Liver (tissue), 9 donors: ENCODE results near the gene USP48. TPM values are rescaled to one million over a fixed set of nuclear protein-coding genes. Genes with fewer than 3 reads are reported as not detected.

Experiments
- DNase-seq: peaks from one replicate; pipeline ENCODE4 v3.0.0-alpha.2; 2017; ENCODE audit warnings: low spot score
- H3K27ac ChIP-seq, 2 donors: one replicate each; pipeline ENCODE4 v1.7.0; 2013; ENCODE audit warnings: inconsistent platforms in 2 of 2, low read length in 2 of 2, control low read depth in 1 of 2, low read depth in 1 of 2, mild to moderate bottlenecking in 1 of 2
- H3K27me3 ChIP-seq, 4 donors: one replicate each; pipeline versions ENCODE4 v1.6.1 to v1.7.0; 2013; ENCODE audit warnings: low read length in 3 of 4, inconsistent platforms in 1 of 4, mild to moderate bottlenecking in 1 of 4, moderate library complexity in 1 of 4; ENCODE audit not compliant: control insufficient read depth in 4 of 4, insufficient read depth in 4 of 4
- H3K36me3 ChIP-seq, 4 donors: one replicate each; pipeline versions ENCODE4 v1.6.1 to v1.7.0; 2013; ENCODE audit warnings: low read length in 3 of 4, mild to moderate bottlenecking in 3 of 4, low read depth in 1 of 4, moderate library complexity in 1 of 4; ENCODE audit not compliant: control insufficient read depth in 4 of 4, insufficient read depth in 3 of 4
- H3K4me1 ChIP-seq, 4 donors: one replicate each; pipeline versions ENCODE4 v1.6.1 to v1.7.0; 2013; ENCODE audit warnings: low read length in 3 of 4, mild to moderate bottlenecking in 3 of 4, moderate library complexity in 1 of 4; ENCODE audit not compliant: control insufficient read depth in 4 of 4, insufficient read depth in 4 of 4
- H3K4me3 ChIP-seq, 3 donors: one replicate each; pipeline versions ENCODE4 v1.6.1 to v1.7.0; 2013; ENCODE audit warnings: low read length in 3 of 3, control low read depth in 1 of 3, low read depth in 1 of 3, mild to moderate bottlenecking in 1 of 3
- H3K9ac ChIP-seq, 2 donors: one replicate each; pipeline ENCODE4 v1.7.0; 2013; ENCODE audit warnings: low read length in 2 of 2, mild to moderate bottlenecking in 2 of 2, moderate library complexity in 2 of 2, control low read depth in 1 of 2, low read depth in 1 of 2
- H3K9me3 ChIP-seq, 4 donors: one replicate each; pipeline versions ENCODE4 v1.6.1 to v1.7.0; 2013; ENCODE audit warnings: low read length in 3 of 4; ENCODE audit not compliant: control insufficient read depth in 4 of 4
- GABPA ChIP-seq, 2 donors: IDR thresholded peaks in 1 of 2; conservative IDR thresholded peaks in 1 of 2; 2 replicates each; pipeline ENCODE4 v1.6.1; 2016; ENCODE audit warnings: antibody characterized with exemption in 2 of 2, mild to moderate bottlenecking in 1 of 2, moderate library complexity in 1 of 2
- HNF4A ChIP-seq, 2 donors: conservative IDR thresholded peaks; 2 replicates each; pipeline ENCODE4 v1.6.1; 2016; ENCODE audit warnings: antibody characterized with exemption in 2 of 2, mild to moderate bottlenecking in 2 of 2
- HNF4G ChIP-seq: IDR thresholded peaks from 2 replicates; pipeline ENCODE4 v1.6.1; 2016; ENCODE audit warnings: antibody characterized with exemption
- NR2F2 ChIP-seq: IDR thresholded peaks from 2 replicates; pipeline ENCODE4 v1.6.1; 2016; ENCODE audit warnings: antibody characterized with exemption
- RAD21 ChIP-seq, 2 donors: IDR thresholded peaks; 2 replicates each; pipeline ENCODE4 v1.6.1; 2016; ENCODE audit warnings: antibody characterized with exemption in 2 of 2, mild to moderate bottlenecking in 2 of 2
- RXRA ChIP-seq, 2 donors: IDR thresholded peaks; 2 replicates each; pipeline ENCODE4 v1.6.1; 2017 to 2018; ENCODE audit warnings: antibody characterized with exemption in 2 of 2, mild to moderate bottlenecking in 1 of 2
- TAF1 ChIP-seq: conservative IDR thresholded peaks from 2 replicates; pipeline ENCODE4 v1.6.1; 2016; ENCODE audit warnings: antibody characterized with exemption, mild to moderate bottlenecking
- YY1 ChIP-seq: IDR thresholded peaks from 2 replicates; pipeline ENCODE4 v1.6.1; 2016; ENCODE audit warnings: antibody characterized with exemption, mild to moderate bottlenecking
- WGBS: extraction: QIAGEN DNeasy Blood & Tissue Kit; methylation state at CpG from one replicate; pipeline ENCODE4 v1.1.7; 2013; 5-methylcytosine and 5-hydroxymethylcytosine counted together
- polyA plus RNA-seq, 2 donors: library from polyadenylated mRNA; stranded (reverse) in 1 of 2; unstranded in 1 of 2; fragments of 200-250 nt in 1 of 2; fragments of >200 nt in 1 of 2; fragmentation: Nextera tagmentation in 1 of 2; extraction: Ambion mirVana in 1 of 2; gene quantifications; one replicate each; pipeline versions ENCODE4 v1.2.1 to v1.2.3, GENCODE V29; 2013 to 2015
- total RNA-seq, 2 donors: library from RNA; depleted of rRNA; stranded (reverse); fragments of >200 nt; gene quantifications; one replicate each; pipeline ENCODE4 v1.2.3, GENCODE V29; 2014
- TF ChIP-seq, protein P1 (sequence below): IDR thresholded peaks from 2 replicates; pipeline ENCODE4 v1.6.1; 2016; ENCODE audit warnings: antibody characterized with exemption
- TF ChIP-seq, protein P2 (sequence below): fragments of 150-350 bp; IDR thresholded peaks from 2 replicates; pipeline ENCODE4 v1.5.1; 2017; ENCODE audit warnings: improper control_type of control experiment, low read depth, low read length; ENCODE audit not compliant: missing input control
- TF ChIP-seq, protein P3 (sequence below): IDR thresholded peaks from 2 replicates; pipeline ENCODE4 v1.6.1; 2016; ENCODE audit warnings: antibody characterized with exemption, mild to moderate bottlenecking
- TF ChIP-seq, protein P4 (sequence below): IDR thresholded peaks from 2 replicates; pipeline ENCODE4 v1.6.1; 2016; ENCODE audit warnings: antibody characterized with exemption
- donor health status: healthy.
- donor health status: healthy.
- donor health status: healthy.
- donor health status: healthy.
- donor health status: healthy.

USP48 gene
- total and polyA plus RNA-seq, 4 donors = 7.8 to 34.9 (median 23.1) TPM

- Histone ChIP-seq H3K27ac (no peak overlapping the region), H3K4me3 (no peak overlapping the region), H3K9me3 (no peaks in the 10 kb centered on the region), H3K36me3 (peaks cover 6 to 62% (median 48%) of the 10 kb centered on the region in 4 donors), H3K9ac (no peak overlapping the region), H3K27me3 (no peaks in the 10 kb centered on the region), H3K4me1 (peaks cover 0 to 5% (median 2%) of the 10 kb centered on the region in 4 donors)
- no peak for DNase-seq
- TF ChIP-seq, protein P1, sequence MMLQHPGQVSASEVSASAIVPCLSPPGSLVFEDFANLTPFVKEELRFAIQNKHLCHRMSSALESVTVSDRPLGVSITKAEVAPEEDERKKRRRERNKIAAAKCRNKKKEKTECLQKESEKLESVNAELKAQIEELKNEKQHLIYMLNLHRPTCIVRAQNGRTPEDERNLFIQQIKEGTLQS = no peak
- TF ChIP-seq RXRA (IDR thresholded peaks at IDR 0.05) (no peak), YY1 (no peak), NR2F2 (no peak), HNF4A (conservative IDR thresholded peaks at IDR 0.05) (no peak), GABPA (IDR thresholded peaks at IDR 0.05 in 1 of 2, conservative IDR thresholded peaks at IDR 0.05 in 1 of 2) (no peak), TAF1 (no peak)
- TF ChIP-seq, protein P2, sequence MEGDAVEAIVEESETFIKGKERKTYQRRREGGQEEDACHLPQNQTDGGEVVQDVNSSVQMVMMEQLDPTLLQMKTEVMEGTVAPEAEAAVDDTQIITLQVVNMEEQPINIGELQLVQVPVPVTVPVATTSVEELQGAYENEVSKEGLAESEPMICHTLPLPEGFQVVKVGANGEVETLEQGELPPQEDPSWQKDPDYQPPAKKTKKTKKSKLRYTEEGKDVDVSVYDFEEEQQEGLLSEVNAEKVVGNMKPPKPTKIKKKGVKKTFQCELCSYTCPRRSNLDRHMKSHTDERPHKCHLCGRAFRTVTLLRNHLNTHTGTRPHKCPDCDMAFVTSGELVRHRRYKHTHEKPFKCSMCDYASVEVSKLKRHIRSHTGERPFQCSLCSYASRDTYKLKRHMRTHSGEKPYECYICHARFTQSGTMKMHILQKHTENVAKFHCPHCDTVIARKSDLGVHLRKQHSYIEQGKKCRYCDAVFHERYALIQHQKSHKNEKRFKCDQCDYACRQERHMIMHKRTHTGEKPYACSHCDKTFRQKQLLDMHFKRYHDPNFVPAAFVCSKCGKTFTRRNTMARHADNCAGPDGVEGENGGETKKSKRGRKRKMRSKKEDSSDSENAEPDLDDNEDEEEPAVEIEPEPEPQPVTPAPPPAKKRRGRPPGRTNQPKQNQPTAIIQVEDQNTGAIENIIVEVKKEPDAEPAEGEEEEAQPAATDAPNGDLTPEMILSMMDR = no peak
- TF ChIP-seq, protein P3, sequence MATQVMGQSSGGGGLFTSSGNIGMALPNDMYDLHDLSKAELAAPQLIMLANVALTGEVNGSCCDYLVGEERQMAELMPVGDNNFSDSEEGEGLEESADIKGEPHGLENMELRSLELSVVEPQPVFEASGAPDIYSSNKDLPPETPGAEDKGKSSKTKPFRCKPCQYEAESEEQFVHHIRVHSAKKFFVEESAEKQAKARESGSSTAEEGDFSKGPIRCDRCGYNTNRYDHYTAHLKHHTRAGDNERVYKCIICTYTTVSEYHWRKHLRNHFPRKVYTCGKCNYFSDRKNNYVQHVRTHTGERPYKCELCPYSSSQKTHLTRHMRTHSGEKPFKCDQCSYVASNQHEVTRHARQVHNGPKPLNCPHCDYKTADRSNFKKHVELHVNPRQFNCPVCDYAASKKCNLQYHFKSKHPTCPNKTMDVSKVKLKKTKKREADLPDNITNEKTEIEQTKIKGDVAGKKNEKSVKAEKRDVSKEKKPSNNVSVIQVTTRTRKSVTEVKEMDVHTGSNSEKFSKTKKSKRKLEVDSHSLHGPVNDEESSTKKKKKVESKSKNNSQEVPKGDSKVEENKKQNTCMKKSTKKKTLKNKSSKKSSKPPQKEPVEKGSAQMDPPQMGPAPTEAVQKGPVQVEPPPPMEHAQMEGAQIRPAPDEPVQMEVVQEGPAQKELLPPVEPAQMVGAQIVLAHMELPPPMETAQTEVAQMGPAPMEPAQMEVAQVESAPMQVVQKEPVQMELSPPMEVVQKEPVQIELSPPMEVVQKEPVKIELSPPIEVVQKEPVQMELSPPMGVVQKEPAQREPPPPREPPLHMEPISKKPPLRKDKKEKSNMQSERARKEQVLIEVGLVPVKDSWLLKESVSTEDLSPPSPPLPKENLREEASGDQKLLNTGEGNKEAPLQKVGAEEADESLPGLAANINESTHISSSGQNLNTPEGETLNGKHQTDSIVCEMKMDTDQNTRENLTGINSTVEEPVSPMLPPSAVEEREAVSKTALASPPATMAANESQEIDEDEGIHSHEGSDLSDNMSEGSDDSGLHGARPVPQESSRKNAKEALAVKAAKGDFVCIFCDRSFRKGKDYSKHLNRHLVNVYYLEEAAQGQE = no peak
- WGBS = 91% methylated on average over 2 of the region's 2 CpGs
Observed at GRCh38 chr1:21716169-21716568, 66.8 kb downstream of the USP48 start.

- no peak for DNase-seq
- Histone ChIP-seq H3K4me3 (no peak overlapping the region), H3K9ac (no peak overlapping the region), H3K27ac (no peak overlapping the region), H3K4me1 (peaks cover 0 to 1% (median under 1%) of the 10 kb centered on the region in 4 donors), H3K9me3 (no peaks in the 10 kb centered on the region), H3K27me3 (no peaks in the 10 kb centered on the region), H3K36me3 (peaks cover 8 to 27% (median 18%) of the 10 kb centered on the region in 4 donors)
- no peak for TF ChIP-seq RAD21 (IDR thresholded peaks at IDR 0.05)
- TF ChIP-seq, protein P4, sequence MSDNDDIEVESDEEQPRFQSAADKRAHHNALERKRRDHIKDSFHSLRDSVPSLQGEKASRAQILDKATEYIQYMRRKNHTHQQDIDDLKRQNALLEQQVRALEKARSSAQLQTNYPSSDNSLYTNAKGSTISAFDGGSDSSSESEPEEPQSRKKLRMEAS = no peak
- TF ChIP-seq HNF4G = no peak
- WGBS = 95% methylated on average over 4 of the region's 4 CpGs
Observed at GRCh38 chr1:21707891-21708290, 75.1 kb downstream of the USP48 start.
